Sciatic nerve (tissue), 2 donors: ENCODE results near the gene TIMM50. TPM values are rescaled to one million over a fixed set of nuclear protein-coding genes. Genes with fewer than 3 reads are reported as not detected.
"Not testable (repeated sequence)": the region's sequence is repeated elsewhere in the genome, so short reads cannot be mapped to it uniquely, and the experiment has no call there.

Experiments
- ATAC-seq: fragments of 200-7000 bp; cut with Tn5 transposase; one replicate; pipeline ENCODE4 v1.9.1; 2020; ENCODE audit warnings: mild to moderate bottlenecking, moderate library complexity
- DNase-seq: peaks from one replicate; pipeline ENCODE4 v3.0.0-alpha.2; 2020; ENCODE audit warnings: low spot score
- intact Hi-C: fragments of 100-400 bp; cut with DNase I; formaldehyde crosslinking; loops from one replicate; pipeline ENCODE4 v1.14.2; 2022
- total RNA-seq: library from RNA; stranded (reverse); fragmentation: NEBNext Ultra II Directional; extraction: Animal tissue kit (Norgen Biotek cat#: 25700); gene quantifications from one replicate; pipeline ENCODE4 v1.2.1, GENCODE V29; 2021
- donor health status: DM: no; HTN: no; CAD: no.
- donor health status: DM: no; HTN: no; CAD: no.

Gene TIMM50
- total RNA-seq, 1 donor from 2014 or later, result 38.3 TPM

DNA sequence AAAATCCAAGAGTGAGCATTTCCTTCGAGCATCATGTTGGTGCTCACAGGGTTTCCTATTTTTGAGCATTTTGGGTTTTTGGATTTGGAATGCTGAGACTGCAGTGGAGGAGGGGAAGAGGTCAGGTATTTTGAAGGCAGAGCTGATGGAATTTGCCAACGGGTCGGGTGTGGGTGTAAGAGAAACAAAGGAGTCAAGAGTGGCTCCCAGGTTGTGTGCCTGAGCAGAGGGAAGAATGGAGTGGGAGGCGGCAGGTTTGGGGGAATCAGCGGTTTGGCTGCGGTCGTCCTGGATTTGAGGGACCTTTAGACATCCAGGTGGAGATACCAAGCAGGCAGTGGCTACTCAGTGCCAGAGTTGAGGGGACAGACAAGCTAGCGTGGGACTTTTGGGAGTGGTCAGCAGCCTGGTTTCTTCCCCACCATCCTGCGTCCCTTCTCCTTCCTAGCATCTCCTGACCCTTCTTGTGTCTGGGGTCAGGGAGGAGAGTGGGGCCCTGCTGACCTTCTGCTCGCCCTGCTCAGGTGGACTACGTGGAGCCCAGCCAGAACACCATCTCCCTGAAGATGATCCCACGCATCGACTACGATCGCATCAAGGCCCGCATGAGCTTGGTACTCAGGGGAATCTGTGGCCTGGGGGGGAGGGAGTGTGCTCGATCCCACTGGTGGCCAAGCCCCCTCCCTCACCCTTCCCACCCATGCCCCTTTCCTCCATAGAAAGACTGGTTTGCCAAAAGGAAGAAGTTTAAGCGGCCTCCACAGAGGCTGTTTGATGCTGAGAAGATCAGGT lies 14.5 kb upstream of the TIMM50 start:
- no peak for ATAC-seq
- intact Hi-C loops, result no loop called here
- DNase-seq, result no peak

DNA sequence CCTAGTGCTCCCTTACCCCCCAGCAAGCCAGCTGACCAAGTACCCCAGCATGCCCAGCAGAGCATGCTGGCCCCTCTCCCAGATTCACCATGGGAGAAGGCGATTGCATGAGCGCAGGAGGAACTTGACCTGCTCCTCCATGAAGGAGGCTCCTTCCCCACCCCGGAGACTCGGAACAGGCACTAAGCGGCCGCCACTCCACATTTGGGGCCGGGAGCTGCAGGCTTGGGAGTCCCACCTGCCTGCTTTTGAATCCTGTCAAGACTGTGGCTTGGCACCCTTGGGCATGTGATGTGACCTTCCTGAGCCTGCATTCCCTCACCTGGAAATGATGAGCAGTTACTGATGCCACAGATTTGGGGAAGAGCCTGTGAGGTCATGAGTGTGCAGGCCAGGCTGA lies 12.7 kb upstream of the TIMM50 start:
- no peak for DNase-seq
- intact Hi-C loops, result no loop called here
- ATAC-seq, result no peak

DNA sequence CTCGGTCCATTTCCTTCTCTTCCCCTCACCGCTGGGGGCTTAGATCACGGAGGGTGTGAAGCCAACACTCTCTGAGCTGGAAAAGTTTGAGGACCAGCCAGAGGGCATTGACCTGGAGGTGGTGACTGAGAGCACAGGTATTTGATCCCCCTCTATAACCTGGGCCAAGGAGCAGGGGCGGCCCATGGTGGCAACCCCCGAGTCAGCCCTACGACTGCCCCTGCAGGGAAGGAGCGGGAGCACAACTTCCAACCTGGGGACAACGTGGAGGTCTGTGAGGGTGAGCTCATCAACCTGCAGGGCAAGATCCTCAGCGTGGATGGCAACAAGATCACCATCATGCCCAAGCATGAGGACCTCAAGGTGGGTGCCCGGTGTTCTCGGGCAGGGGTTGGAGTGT lies 11.6 kb upstream of the TIMM50 start:
- DNase-seq (no peak), ATAC-seq (no peak)
- intact Hi-C loops, result no loop called here

DNA sequence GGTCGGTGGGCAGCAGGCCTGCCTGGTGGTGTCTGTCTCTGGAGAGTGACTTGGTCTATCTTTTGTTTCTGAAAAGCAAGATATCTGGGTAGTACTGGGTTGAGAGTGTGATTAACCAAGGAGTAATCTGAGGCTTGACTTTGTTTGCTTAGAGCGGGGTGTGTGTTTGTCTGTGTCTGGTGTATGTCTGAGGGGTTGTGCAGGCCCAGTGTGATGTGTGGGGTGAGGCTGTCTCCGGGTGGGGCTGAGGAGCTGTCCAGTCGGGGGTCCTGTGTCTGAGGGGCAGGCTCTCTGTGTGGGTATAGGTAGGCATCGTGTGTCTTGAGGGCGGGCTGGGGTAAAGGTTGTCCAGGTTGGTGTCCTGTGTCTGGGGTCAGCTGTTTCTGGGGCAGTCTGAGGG lies 11.1 kb upstream of the TIMM50 start:
- intact Hi-C loops, result no loop called here

DNA sequence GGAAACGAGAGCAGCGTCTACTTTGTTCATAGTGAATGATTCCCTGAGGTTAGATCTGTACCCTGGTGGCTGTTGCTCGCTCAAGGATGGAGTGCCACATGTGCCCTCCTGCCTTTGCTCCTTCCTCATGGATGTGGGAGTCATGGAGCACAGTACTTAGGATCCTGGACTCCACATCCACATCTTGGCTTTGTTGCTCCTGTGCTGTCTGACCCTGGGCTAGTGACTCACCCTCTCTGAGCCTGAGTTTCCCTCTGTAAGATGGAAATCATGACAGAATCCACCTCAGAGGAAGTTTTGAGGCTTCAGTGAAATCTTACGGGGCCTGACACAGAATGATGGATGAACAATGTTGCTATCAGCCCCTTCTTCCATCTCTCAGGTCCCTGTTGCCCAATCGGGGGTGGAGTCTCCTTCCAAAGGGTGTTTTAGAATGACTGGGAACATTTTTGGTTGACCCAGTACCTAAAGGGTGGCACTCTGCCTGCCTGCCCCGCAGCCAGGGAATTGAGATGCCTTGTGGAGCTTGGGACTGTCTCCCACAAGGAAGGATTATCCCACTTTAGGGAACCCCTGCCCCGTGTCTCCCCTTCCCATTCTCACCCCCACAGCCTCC lies 9.8 kb upstream of the TIMM50 start:
- intact Hi-C loops, result loop anchor here (10.0 kb wide), 1 partner anchor 64 kb away; the partner anchor contains the start of gene EID2B
- no peak for ATAC-seq

More for the DNA sequence above, 11.1 kb upstream of the TIMM50 start:
- DNase-seq (no peak), ATAC-seq (no peak)

DNA sequence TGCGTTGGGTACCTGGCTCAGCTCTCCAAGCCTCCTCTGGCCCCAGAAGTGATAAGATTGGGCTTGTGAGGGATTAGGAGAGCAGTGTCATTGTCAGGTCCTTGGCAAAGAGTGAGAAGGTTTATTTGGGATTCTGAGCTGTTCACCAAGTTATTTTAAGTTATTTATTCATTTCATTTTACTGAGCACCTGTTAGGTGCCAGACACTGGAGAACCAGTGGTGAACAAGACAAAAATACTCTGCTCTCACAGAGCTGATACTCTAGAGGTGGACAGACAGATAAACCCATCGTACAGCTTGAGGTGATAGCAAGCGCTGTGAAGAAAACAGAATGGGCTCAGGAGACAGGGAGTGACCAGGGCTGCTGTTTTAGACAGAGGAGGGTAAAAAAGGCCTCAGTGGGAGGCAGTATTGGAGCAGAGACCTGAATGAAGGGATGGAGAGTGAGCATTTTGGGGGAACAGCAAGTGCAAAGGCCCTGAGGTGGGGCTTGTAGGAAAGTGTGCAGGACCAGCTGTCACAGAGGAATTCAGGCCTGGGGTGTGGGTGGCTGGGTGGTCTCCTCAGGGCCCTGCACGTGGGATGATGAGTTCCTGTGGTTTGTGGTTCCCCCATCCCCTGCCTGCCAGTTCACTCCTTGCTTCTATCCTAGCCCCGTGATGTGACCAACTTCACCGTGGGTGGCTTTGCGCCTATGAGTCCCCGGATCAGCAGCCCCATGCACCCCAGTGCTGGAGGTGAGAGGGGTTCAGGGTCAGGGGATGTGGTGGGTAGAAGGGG lies 8.7 kb upstream of the TIMM50 start:
- DNase-seq (no peak), ATAC-seq (no peak)
- intact Hi-C loops, result loop anchor here (10.0 kb wide), 1 partner anchor 63 kb away; the partner anchor contains the start of gene EID2B

More for the DNA sequence above, 9.8 kb upstream of the TIMM50 start:
- no peak for DNase-seq

DNA sequence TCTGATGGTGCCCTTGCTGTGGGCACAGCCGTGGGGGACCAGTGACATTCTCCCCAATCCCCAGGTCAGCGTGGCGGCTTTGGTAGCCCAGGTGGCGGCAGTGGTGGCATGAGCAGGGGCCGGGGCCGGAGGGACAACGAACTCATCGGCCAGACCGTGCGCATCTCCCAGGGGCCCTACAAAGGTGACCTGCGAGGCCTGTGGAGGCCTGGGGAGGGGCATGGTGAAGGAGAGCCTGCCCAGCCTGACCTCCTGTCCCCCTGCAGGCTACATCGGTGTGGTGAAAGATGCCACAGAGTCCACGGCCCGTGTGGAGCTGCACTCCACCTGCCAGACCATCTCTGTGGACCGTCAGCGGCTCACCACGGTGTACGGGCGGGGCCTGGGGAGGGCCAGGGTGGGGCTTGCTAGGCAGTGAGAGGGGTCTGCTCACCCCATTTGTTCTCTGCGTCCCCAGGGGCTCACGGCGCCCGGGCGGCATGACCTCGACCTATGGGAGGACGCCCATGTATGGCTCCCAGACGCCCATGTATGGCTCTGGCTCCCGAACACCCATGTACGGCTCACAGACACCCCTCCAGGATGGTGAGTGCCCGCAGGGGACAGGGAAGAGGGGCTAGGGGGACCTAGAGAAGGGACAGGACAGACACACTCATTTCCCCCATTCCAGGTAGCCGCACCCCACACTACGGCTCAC lies 7.7 kb upstream of the TIMM50 start:
- no peak for DNase-seq
- ATAC-seq, result peak; percentile 4
- intact Hi-C loops, result loop anchor here (10.0 kb wide), 1 partner anchor 62 kb away; the partner anchor contains the start of gene EID2B

DNA sequence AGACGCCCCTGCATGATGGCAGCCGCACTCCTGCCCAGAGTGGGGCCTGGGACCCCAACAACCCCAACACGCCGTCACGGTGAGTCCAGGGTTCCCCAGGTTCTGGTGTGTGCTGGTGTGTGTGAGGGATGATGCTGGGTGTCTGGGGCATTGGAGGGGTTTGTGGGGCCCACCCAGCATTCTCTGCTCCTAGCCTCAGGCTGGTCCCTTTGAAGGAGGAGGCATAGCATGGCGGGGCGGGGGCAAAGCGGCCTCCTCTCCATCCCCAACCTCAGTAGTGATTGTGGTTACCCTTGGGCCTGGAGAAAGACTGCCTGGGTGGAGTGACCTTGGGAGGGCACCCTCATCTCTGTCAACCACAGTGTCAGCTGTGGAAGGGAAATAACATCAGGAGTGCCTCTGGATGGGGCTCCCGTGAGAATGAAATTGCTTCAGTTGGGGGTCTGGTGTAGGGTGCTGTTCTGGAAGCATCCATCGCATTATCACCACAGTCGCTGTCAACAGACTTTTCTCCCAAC lies 7.1 kb upstream of the TIMM50 start:
- intact Hi-C loops, result loop anchor here (10.0 kb wide), 1 partner anchor 61 kb away; the partner anchor contains the start of gene EID2B
- DNase-seq (no peak), ATAC-seq (peak; percentile 12)

DNA sequence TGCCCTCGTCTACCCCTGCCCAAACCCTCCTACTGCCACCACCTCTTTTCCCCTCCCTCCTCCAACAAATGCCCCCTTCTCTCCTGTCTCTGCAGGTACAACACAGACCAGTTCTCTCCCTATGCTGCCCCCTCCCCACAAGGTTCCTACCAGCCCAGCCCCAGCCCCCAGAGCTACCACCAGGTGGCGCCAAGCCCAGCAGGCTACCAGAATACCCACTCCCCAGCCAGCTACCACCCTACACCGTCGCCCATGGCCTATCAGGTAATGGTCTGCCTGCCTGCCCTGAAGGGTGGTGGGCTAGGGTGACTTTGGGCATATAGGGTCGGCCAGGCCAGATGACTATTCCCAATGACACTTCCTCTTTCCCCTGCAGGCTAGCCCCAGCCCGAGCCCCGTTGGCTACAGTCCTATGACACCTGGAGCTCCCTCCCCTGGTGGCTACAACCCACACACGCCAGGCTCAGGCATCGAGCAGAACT lies 6.5 kb upstream of the TIMM50 start:
- ATAC-seq, result peak; percentile 68
- DNase-seq, result peak; percentile 74
- intact Hi-C loops, result loop anchor here (10.0 kb wide), 1 partner anchor 61 kb away; the partner anchor contains the start of gene EID2B

DNA sequence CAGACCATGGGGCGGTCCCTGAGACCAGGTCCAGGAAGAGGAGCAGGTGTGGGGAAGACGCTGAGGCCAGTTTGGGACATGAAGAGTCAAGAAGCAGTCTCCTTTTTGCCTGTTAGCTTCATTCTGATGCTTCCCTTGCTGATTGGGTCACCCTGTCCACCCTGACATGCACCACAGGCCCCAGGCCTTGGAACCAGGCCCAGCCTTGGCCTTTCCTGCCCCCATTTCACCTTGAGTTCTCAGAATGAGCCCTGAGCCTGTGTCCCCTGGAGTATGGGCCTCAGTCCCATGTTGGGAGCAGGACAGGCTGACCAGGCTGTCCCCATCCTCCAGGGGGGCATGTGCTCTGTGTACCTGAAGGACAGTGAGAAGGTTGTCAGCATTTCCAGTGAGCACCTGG lies 4.9 kb upstream of the TIMM50 start:
- ATAC-seq (no peak), DNase-seq (no peak)
- intact Hi-C loops, result loop anchor here (10.0 kb wide), 1 partner anchor 59 kb away; the partner anchor contains the start of gene EID2B

DNA sequence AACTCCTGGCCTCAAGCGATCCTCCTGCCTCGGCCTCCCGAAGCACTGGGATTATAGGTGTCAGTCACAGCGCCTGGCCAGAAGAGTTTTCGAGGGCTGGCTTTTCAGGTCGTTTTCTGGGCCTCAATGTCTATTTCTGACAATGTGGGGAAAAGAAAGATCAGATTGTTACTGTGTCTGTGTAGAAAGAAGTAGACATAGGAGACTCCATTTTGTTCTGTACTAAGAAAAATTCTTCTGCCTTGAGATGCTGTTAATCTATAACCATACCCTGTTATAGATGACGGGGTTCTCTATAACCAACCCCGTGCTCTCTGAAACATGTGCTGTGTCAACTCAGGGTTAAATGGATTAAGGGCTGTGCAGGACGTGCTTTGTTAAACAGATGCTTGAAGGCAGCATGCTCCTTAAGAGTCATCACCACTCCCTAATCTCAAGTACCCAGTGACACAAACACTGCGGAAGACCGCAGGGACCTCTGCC lies 1.3 kb upstream of the TIMM50 start:
- DNase-seq, ATAC-seq: not testable (repeated sequence)
- intact Hi-C loops, result loop anchor here (10.0 kb wide), 1 partner anchor 55 kb away; the partner anchor contains the start of gene EID2B

DNA sequence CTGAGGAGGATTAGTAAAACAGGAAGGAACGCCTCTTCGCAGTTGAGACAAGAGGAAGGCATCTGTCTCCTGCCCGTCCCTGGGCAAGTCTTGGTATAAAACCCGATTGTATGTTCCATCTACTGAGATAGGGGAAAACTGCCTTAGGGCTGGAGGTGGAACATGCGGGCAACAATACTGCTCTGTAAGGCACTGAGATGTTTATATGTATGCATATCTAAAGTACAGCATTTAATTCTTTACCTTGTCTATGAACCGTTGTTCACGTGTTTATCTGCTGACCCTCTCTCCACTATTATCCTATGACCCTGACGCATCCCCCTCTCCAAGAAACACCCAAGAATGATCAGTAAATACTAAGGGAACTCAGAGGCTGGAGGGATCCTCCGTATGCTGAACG lies 722 bp upstream of the TIMM50 start:
- ATAC-seq, result no peak
- DNase-seq, result no peak
- intact Hi-C loops, result loop anchor here (10.0 kb wide), 1 partner anchor 55 kb away; the partner anchor contains the start of gene EID2B

DNA sequence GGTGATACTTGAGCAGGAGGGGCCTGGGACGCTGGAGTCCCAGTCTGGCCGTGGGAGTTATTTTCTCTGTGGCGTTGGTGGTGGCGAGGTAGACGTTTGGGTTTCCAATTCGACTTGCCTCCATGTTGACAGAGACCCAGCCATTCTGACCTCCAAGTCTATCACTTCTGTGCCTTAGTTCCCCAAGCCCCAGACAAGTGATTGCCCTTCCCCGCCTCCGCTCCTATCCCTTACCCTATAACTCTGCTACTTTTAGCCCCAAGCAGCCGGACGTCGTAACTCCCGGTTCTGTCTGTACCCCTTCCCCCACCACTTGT lies 549 bp downstream of the TIMM50 start:
- no peak for ATAC-seq
- intact Hi-C loops, result no loop called here

DNA sequence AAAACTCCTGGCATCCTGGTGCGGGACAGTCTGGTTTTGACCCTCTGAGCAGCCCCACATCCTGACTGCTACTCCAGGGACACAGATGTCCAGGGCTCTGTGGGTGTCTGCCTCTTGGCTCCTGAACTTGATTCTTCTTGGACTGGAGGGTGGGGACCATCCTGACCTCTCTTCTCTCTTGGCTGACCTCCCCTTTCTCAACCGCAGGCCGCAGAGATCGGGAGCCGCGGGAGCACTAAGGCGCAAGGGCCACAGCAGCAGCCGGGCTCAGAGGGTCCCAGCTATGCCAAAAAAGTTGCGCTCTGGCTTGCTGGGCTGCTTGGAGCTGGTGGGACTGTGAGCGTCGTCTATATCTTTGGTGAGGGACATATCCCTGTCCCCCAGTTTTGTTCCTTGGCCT lies 1.0 kb downstream of the TIMM50 start:
- intact Hi-C loops, result no loop called here
- no peak for DNase-seq
- no peak for ATAC-seq

More for the DNA sequence above, 549 bp downstream of the TIMM50 start:
- DNase-seq, result no peak

DNA sequence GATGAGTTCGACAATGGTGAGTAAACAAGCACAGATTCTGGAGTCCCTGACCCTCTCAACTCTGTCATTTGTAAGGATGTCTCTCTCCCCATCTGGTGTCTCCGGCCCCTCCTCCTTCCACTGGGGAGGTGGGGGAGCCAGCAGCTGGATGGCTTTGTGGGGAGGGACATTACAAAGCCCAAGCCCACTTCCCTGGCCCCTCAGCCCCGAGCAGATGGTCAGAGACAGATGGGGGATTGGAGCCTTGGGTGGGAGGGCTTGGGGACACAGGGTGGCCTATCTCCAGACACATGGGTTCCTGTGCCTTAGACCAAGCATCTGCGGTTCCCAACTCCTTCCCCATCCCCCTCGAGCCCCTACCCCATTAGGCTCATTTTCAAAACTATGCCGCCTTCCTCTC lies 2.5 kb downstream of the TIMM50 start:
- no peak for ATAC-seq
- intact Hi-C loops, result no loop called here

DNA sequence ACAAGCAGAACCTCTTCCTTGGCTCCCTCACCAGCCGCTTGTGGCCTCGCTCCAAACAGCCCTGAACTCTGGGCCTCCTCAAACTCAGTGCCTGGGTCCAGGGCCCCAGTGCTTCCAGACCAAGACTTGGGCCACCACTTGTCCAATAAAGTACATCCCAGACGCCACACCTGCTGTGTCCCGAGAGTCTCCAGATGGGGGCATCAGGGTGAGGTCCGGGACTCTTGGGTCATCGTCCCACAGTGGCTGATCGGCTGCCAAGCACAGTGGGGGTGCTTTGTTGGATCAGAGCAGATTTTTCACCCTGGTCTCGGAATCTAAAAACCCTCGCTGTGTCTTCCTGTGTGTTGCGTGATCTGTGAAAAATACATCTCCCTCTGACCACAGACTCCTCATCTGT lies 9.1 kb downstream of the TIMM50 start:
- DNase-seq (no peak), ATAC-seq (no peak)
- intact Hi-C loops, result no loop called here

More for the DNA sequence above, 2.5 kb downstream of the TIMM50 start:
- DNase-seq, result no peak

DNA sequence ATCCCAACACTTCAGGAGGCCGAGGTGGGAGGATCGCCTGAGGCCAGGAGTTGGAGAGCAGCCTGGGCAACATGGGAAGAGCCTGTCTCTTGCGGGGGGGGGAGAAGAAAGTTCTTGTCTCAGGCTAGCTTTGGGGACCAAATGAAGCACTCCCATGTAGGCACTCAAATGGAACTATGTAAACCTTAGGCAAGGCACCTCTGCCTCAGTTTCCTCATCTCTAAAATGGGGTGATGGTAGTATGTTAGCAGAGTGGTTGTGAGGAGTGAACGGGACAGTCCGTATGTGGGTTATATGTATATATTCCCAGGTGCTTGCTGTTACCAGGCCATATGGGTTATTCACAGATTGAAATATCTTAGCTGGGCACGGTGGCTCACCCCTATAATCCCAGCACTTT lies 11.6 kb downstream of the TIMM50 start:
- intact Hi-C loops, result no loop called here
- ATAC-seq (no peak), DNase-seq (no peak)

DNA sequence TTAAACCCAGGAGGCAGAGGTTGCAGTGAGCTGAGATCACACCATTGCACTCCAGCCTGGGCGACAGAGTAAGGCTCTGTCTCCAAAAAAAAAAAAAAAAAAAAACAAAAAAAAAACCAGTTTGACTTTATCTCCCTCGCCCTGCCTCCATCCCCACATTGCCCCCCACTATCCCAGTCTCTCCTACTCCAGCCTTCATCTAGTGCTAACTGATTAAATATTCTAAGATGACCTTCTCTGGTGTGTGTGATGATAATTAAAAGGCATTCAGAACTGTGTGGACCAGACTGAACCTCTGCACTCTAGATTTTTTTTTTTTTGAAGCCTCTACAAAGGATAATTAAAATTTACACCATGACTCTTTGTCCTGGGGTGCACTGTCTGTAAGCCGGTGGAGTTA lies 12.2 kb downstream of the TIMM50 start:
- ATAC-seq (no peak), DNase-seq (no peak)
- intact Hi-C loops, result no loop called here
